GM21360 (cell line): ENCODE data around the gene LMTK2.

Experiments
- ATAC-seq: cut with Tn5 transposase; IDR thresholded peaks from one replicate; pipeline ENCODE4 v1.9.1; 2021; ENCODE audit warnings: mild to moderate bottlenecking, moderate library complexity; ENCODE audit not compliant: unreplicated experiment

Gene LMTK2

DNA sequence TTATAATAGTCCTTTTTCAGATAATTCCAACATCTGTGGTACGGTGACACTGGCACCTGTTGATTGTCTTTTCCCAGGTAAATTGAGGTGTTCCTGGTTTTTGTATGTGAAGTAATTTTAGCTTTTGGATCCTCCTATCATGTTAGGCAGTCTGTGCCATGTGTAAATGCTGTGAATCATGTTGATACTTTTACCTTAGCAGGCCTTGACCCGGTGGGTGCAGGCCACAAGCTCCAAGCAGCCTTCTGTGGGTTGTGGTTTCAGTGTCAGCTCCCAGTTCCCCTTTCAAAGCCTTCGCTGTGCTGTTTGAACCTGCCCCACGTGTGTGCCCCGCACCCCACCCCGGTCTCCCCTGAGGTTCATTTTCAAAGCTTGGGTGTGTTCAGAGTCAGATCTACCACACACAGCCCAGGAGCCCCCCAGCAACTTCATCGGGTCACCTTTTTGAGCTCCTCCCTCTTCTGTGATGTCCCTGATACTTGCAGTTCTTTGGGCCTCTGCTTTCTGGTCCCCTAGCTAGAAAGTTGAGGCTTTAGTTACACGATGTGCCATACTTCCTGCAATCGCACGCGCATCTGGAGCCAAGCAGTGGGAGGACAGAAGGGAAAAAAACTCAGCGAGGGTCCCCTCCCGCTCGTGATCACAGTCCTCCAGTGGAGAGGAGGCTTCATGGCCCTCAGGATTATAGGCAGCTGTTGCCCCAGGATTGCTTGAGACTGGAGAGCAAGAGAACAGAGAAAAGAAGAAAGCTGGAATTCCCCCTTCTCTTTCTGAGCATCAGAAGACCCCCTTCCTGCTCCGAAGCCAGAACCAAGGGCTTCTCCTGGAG lies 95.9 kb downstream of the LMTK2 start:
- peak; percentile 90 for ATAC-seq

DNA sequence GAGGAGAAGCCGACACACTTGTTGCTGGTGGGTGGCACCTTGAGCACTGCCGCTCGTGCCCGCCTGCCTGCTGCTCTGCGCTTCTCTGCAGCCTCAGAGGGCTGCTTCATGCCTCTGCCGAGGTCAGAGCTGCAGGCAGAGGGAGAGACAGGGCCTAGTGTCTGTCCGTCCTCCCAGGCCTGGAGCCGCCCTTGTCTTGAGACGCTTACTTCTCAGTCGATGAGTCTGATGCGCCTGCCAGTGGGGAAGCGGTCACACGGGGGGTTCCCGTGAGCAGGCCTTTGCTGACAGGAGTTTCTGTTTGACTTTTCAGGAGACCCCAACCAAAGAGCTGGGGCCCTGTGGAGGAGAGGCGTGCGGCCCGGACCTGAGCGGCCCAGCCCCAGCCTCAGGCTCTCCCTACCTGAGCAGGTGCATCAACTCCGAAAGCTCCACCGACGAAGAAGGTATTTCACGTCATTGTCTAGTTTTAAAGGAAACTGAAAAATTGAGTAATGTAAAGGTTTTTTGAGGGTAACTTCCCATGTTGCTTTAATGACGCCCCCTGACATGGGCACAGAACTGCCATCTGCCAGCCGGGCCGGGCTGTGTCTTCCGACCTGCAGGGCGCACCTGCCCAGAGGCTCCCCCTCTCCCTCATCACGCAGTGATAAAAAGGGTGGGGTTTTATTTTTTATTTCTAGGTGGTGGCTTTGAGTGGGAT lies 96.8 kb downstream of the LMTK2 start:
- ATAC-seq, result peak; percentile 35

DNA sequence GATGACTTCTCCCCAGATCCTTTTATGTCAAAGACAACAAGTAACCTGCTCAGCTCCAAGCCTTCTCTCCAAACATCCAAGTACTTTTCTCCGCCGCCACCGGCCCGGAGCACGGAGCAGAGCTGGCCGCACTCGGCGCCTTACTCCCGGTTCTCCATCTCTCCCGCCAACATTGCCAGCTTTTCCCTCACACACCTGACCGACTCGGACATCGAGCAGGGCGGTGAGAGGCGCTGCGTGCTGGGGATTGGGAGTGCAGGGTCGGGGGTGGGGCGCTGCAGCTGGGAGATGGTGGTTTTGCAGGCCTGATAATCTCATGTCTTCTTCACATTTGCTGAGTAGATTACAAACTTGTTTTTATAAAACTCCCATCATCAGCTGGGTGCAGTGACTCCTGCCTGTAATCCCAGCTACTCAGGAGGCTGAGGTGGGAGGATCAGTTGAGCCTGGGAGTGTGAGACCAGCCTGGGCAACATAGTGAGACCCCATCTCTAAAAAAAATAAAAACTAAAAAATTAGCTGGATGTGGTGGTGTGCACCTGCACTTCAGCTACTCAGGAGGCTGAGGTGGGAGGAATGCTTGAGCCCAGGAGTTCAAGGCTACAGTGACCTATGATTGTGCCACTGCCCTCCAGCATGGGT lies 97.4 kb downstream of the LMTK2 start:
- ATAC-seq, result no peak

GRCh38 chr7:98204670-98205069 lies 98.0 kb downstream of the LMTK2 start:
- no peak for ATAC-seq

DNA sequence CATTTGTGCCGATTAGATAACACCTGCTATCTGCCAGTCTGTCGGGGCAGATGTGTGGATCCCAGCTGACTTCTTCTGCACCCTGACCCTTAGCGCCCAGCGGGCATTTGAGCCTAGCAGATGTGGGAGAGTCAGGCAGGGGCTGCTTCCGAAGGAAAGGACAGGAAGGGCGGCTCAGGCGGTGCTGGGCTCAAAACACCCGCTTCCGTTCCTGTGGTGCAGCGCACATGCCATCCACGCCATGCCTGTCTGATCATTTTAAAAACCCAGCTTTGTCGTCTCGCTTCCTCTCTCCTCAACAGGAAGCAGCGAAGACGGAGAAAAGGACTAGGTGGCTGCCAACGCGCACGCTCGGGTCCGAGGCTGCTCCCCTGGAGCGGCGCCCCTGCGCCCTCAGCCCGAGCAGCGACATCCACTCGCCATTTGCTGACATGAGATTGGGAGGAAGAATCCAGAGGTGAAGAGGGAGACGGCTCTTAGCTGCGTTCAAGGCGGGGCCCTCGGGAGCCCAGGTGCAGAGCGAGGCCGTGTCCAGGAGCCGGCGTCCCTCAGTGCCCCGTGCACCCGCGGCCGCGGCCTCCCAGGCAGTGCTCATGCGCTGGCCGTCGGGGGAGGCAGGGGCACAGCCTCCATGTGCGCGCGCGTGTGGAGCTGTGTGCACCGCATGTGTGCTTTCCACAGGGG lies 98.6 kb downstream of the LMTK2 start:
- no peak for ATAC-seq

DNA sequence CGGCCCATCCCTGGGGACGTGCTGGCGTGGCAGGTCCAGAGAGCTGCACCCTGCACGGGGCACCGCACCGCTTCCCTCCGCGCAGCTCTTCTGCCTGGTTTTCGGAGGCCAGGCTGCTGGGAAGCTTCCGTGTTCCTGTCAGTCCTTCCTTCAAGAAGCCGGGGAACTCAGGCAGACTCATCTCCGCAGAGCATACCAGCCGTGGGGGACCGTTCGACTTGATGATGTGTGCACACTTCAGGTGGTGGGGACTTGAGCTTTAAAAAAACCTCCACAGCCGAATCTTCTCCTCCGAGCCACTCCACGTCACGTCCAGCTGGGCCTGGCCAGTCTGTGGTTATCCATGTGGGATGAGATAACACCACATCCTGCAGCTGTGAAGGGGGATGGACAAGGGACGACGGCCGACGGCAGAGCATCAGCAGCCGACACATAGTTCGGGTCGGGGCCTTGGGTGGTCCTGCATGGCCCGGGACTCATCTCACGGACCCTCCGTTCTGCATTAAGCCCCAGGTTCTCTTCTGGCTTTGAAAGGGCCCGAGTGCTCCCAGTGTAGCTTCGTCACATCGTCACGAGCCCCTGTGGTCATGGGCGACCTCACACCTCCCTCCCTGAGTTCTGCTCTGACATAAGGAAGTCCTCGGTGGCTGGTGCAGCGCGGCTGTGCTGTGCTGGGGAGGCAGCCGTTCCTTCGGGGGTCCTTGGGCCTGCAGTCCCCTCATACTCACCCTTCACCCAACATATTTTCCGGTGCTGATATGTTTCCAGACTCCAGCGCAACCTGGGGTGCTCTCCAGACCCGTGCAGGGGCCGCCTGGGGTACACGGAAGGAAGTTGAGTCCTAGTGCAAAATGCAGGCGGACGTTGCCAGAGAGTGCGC lies 100.0 kb downstream of the LMTK2 start:
- no peak for ATAC-seq

GRCh38 chr7:98209166-98209920 lies 102.7 kb downstream of the LMTK2 start:
- ATAC-seq, result no peak

GRCh38 chr7:98210513-98211220 lies 104.0 kb downstream of the LMTK2 start:
- no peak for ATAC-seq

DNA sequence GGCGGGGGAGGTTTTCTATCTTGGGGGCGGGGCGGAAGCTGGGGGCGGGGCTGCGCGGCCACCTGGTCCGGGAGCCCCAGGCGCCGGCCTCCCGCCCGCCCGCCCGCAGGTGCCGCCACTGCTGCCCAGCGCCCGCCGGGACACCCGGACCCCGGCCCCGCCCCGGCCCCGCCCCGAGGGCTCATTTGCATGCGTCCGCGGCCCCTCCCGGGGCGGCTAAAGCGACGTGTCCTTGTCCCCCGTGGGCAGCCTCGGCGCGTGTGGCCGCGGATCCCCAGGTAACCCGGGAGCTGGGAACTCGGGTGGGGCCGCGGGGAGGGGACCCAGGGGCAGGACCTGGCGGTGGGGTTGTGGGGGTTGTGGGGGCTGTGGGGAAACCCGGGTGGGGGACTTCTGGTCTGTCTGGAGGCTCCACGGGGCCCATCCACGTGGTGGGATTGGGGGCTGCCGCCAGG lies 104.6 kb downstream of the LMTK2 start, which contains the start of gene BHLHA15:
Gene BHLHA15 (plus strand): TSS at position 219 of the 455 bp plus-strand sequence. CDS start 871 bp downstream, outside the sequence.
- ATAC-seq, result no peak

DNA sequence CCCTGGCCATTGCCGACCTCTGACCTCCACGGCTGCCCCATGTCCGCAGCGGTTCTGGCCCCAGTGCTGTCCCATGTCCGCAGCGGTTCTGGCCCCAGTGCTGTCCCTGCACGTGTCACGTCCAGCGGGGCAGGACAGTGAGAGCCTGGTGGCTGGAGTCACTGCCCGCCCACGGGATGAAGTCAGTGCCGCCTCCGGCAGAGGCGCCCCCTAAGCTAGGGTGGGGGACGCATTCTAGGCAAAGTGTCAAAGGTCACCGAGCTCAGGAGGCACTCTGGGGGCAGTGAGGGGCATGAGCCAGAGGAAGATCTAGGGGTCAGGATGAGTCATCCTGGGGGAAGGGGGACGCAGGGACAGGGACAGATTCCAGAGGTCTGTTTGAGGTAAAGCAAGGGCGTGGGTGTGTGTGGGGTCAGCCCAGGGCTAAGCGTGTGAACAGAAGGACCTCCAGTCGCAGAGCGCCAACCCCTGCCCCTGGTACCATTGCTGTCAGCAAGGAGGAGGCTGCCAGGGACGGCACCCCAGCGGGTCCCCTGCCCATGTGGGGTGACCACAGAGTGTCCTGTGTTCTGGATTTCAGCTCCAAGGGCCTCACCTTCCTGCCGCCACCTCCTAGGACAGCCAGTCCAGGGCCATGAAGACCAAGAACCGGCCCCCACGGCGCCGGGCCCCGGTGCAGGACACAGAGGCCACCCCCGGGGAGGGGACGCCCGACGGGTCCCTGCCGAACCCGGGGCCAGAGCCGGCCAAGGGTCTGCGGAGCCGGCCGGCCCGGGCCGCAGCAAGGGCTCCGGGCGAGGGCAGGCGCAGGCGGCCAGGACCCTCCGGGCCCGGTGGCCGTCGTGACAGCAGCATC lies 105.2 kb downstream of the LMTK2 start:
- ATAC-seq, result no peak

GRCh38 chr7:98212532-98213041 lies 105.9 kb downstream of the LMTK2 start:
- ATAC-seq, result no peak

DNA sequence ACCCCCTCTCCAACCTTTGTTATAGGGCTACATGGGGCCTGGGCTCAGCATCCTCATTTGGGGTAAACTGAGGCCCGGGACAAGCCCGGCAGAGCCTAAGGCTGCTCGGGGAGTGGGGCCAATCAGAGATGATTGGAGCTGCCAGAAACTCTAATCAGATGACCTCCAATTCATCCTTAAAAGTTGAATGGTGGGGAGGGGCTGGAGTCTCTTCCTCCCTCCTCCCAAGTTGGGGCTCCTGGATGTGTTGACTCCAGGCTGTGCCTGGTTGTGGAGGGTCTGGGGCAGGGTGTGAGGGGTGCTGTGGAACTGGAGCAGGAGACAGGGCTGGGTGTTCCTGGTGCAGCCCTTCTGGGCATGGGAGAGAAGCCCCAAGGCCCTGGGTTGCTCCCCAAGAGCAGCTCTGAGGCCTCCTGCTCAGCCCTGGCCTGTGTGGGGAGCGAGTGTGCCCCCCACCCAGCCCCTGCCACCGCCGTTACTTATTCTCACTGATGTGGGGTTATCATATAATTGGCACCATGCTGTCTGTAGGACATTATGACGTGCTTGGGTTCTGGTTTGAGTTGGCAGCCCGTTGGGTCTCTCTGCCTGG lies 106.7 kb downstream of the LMTK2 start:
- no peak for ATAC-seq

DNA sequence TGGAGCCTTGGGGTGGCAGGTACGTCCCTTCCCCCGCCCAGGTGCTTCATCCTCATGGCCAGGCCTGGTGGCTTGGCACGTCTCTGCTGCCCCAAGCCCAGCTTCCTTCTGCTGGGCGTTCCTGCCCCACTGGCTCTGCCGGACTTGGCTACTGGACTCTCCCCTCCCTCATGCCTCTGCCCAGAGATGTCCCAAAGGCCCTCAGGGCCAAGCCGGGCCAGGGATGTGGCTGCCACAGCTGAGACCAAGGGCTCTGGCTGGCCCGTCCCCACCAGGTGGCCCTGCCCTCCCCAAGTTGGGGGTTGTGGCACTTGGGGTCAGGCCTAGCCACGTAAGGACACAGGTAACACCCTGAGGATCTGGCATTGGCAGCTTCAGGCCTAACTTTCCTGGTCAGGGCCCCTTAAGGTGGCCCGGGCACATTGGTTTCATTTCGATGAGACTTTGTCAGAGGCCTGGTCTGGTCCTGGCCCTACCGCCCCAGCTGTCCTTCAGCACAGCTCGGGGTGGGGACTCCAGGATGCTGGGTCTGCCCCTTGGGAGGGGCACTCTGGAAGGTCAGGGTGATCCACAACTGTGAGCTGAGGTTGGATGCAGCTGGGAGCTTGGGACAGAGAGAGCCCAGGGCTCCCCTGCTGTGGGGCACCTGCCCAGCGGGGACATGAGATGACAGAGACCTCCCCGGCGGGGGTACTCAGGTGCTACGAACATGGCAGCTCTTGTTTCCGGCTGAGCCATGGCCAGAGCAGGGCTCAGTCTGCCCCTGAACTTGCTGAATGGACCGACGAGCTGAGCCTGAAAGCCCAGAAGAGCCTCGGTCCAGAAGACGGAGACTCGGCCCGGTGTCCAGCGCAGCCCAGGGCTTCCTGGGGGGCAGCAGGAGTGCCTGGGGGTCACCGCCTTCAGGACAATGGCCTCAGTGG lies 107.5 kb downstream of the LMTK2 start:
- no peak for ATAC-seq

- ATAC-seq, result no peak
These were observed 108.2 kb downstream of the LMTK2 start for GRCh38 chr7:98214811-98215321.

- ATAC-seq, result no peak
These were observed 109.2 kb downstream of the LMTK2 start for GRCh38 chr7:98215561-98216495.
